GM19240 (cell line): Measurements from ENCODE around the gene UHRF1.
"Not testable (repeated sequence)": the region's sequence is repeated elsewhere in the genome, so short reads cannot be mapped to it uniquely, and the experiment has no call there.

Source experiments
- DNase-seq: peaks from one replicate; pipeline ENCODE4 v3.0.0; 2011; ENCODE audit warnings: low spot score; ENCODE audit not compliant: insufficient read length

Gene UHRF1

GRCh38 chr19:4909156-4909896, at the start of gene UHRF1:
UHRF1 (plus strand) TSS chr19:4909501; CDS start chr19:4910886, 1,385 bp downstream.
- DNase-seq: no peak

GRCh38 chr19:4859697-4860096, 49.6 kb upstream of the UHRF1 start:
- no peak for DNase-seq

- no peak for DNase-seq
Observed at GRCh38 chr19:4861147-4861546, 48.2 kb upstream of the UHRF1 start.

GRCh38 chr19:4866595-4867424, 42.5 kb upstream of the UHRF1 start:
- DNase-seq: no peak

GRCh38 chr19:4867534-4868285, 41.6 kb upstream of the UHRF1 start, which contains the start of gene PLIN3:
PLIN3 (minus strand) TSS chr19:4867667; CDS start chr19:4861394, 6,273 bp downstream.
- DNase-seq: peak; percentile 89

- DNase-seq: no peak
Observed at GRCh38 chr19:4868286-4868834, 40.9 kb upstream of the UHRF1 start.

- no peak for DNase-seq
Observed at GRCh38 chr19:4870025-4870700, 39.1 kb upstream of the UHRF1 start.

- no peak for DNase-seq
Observed at GRCh38 chr19:4871711-4872110, 37.6 kb upstream of the UHRF1 start.

GRCh38 chr19:4873930-4874329, 35.4 kb upstream of the UHRF1 start:
- DNase-seq: no peak

- DNase-seq: no peak
Observed at GRCh38 chr19:4877753-4878490, 31.4 kb upstream of the UHRF1 start.

- DNase-seq: no peak
Observed at GRCh38 chr19:4878491-4878968, 30.8 kb upstream of the UHRF1 start.

- no peak for DNase-seq
Observed at GRCh38 chr19:4879041-4879440, 30.3 kb upstream of the UHRF1 start.

GRCh38 chr19:4882874-4883273, 26.4 kb upstream of the UHRF1 start:
- not testable (repeated sequence) for DNase-seq

GRCh38 chr19:4884993-4885392, 24.3 kb upstream of the UHRF1 start:
- not testable (repeated sequence) for DNase-seq

GRCh38 chr19:4887803-4888202, 21.5 kb upstream of the UHRF1 start:
- DNase-seq: not testable (repeated sequence)

- no peak for DNase-seq
Observed at GRCh38 chr19:4889034-4889815, 20.1 kb upstream of the UHRF1 start.

- no peak for DNase-seq
Observed at GRCh38 chr19:4891066-4891465, 18.2 kb upstream of the UHRF1 start.

GRCh38 chr19:4892962-4893361, 16.3 kb upstream of the UHRF1 start:
- not testable (repeated sequence) for DNase-seq

- no peak for DNase-seq
Observed at GRCh38 chr19:4896372-4896771, 12.9 kb upstream of the UHRF1 start.
